ENCODE data around the gene SQSTM1. TPM values are rescaled to one million over a fixed set of nuclear protein-coding genes. Genes with fewer than 3 reads are reported as not detected.

The SQSTM1 gene
- total RNA-seq, 2 experiments from 2014 or later: 70.6 to 87.6 TPM

GRCh38 chr5:179878222-179879002, 57.7 kb downstream of the SQSTM1 start:
- POLR2A ChIA-PET: interaction anchor here (0.6 kb wide), 1 partner anchor 52 kb away, joined by 9 read pairs; no protein-coding TSS in a partner anchor
- no peaks in the 10 kb centered on the region for H3K4me1 Mint-ChIP-seq
- no peak overlapping the region for H3K27ac Mint-ChIP-seq
- ATAC-seq: no peak
- DNase-seq: no peak
- no peaks in the 10 kb centered on the region for H3K27me3 Mint-ChIP-seq
- peaks cover 29% of the 10 kb centered on the region for H3K36me3 Mint-ChIP-seq (ENCODE audit: low read depth)
- H3K4me3 Mint-ChIP-seq: no peak overlapping the region
- intact Hi-C loops (cut with DNase I, micrococcal nuclease): no loop called here
- CTCF ChIA-PET: no interaction called here
- peaks cover 9% of the 10 kb centered on the region for H3K9me3 Mint-ChIP-seq (ENCODE audit: low read depth)

DNA sequence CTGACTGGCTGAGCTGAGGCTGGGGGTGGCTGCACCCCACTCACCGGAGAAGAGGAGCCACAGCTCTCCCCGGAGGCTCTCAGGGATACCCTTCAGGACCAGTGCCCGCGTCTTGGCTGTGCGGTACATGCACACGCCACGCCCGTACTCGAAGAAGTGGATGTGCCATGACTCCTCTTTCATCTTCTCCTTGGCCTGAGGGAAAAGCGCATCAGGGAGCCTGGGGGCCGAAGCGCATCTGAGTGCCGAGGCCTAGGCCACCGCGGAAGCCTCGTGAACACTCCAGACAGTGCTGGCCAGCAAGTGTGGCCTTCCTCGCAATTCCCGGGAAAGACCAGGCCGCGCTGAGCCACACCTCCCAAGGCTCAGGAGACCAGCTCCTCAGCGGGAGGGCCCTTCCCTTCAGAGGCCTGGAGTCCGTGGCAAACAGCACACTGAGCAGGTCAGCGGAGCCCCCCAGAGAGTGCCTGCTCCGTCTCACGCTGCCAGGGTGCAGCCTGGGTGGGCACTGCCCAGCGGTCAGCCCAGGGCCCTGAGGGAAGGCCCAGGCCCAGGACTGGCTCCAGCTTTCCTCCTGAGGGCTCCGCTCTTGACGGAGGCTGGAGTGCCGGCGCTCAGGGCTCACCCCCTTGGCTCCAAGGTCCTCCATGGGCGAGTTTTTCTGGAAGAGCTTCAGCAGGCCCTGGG, 58.4 kb downstream of the SQSTM1 start:
- ATAC-seq (no peak), DNase-seq (no peak)
- Mint-ChIP-seq H3K9me3 (ENCODE audit: low read depth) (peaks cover 15% of the 10 kb centered on the region), H3K4me1 (no peaks in the 10 kb centered on the region), H3K4me3 (no peak overlapping the region), H3K27ac (no peak overlapping the region), H3K36me3 (ENCODE audit: low read depth) (peaks cover 34% of the 10 kb centered on the region), H3K27me3 (no peaks in the 10 kb centered on the region)
- intact Hi-C loops (cut with DNase I, micrococcal nuclease): no loop called here
- CTCF ChIA-PET: no interaction called here
- POLR2A ChIA-PET: no interaction called here

- H3K4me1 Mint-ChIP-seq: no peaks in the 10 kb centered on the region
- no peaks in the 10 kb centered on the region for H3K27me3 Mint-ChIP-seq
- ChIA-PET CTCF (no interaction called here), POLR2A (no interaction called here)
- peaks cover 18% of the 10 kb centered on the region for H3K9me3 Mint-ChIP-seq (ENCODE audit: low read depth)
- no peak overlapping the region for H3K4me3 Mint-ChIP-seq
- no peak for ATAC-seq
- H3K27ac Mint-ChIP-seq: no peak overlapping the region
- no peak for DNase-seq
- intact Hi-C loops (cut with DNase I, micrococcal nuclease): no loop called here
- peaks cover 39% of the 10 kb centered on the region for H3K36me3 Mint-ChIP-seq (ENCODE audit: low read depth)
Measured at GRCh38 chr5:179879690-179880010, 58.9 kb downstream of the SQSTM1 start.

DNA sequence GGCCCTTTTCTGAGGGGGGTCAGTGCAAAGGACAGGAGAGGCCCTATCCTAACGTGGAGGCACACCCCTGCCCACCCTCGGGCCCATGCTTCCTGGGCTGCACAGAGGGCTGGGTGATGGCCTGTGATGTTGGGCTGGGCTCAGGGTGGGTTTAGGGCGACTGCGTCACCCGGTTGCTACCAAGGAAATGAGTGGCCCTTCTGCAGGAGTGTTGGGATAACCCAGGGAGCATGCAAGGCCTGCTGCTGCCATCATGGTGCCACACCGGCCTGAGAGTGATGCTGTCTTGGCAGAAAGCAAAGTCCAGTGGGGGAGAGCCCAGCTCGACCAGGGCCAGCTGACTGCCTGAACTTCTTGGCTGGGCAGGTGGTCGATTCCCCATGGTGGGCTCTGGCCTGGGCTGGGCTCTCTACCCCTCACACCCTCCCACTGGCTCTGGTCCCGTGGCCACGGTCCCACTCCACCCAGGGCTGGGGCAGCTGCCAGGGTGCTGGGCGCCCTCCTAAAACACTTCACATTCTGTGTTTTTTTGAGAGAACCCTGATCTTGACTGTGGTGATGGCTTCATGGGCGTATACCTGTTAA, 59.5 kb downstream of the SQSTM1 start:
- no peaks in the 10 kb centered on the region for H3K27me3 Mint-ChIP-seq

GRCh38 chr5:179880848-179881590, 60.3 kb downstream of the SQSTM1 start:
- intact Hi-C loops (cut with DNase I, micrococcal nuclease): no loop called here
- ChIA-PET CTCF (interaction anchor here (0.7 to 0.9 kb wide), 3 partner anchors 15 to 543 kb away, joined by 3 to 8 read pairs (median 4); no protein-coding TSS in a partner anchor), POLR2A (no interaction called here)
- Mint-ChIP-seq H3K9me3 (ENCODE audit: low read depth) (peaks cover 18% of the 10 kb centered on the region), H3K4me1 (no peaks in the 10 kb centered on the region), H3K36me3 (ENCODE audit: low read depth) (peaks cover 52% of the 10 kb centered on the region), H3K4me3 (no peak overlapping the region), H3K27ac (no peak overlapping the region), H3K27me3 (no peaks in the 10 kb centered on the region)
- ATAC-seq (no peak), DNase-seq (no peak)

More for the DNA sequence above, 59.5 kb downstream of the SQSTM1 start:
- H3K36me3 Mint-ChIP-seq (ENCODE audit: low read depth): peaks cover 43% of the 10 kb centered on the region
- DNase-seq (no peak), ATAC-seq (no peak)
- ChIA-PET POLR2A (no interaction called here), CTCF (no interaction called here)
- H3K4me3 Mint-ChIP-seq: no peak overlapping the region
- intact Hi-C loops (cut with DNase I, micrococcal nuclease): no loop called here
- no peak overlapping the region for H3K27ac Mint-ChIP-seq
- H3K9me3 Mint-ChIP-seq (ENCODE audit: low read depth): peaks cover 18% of the 10 kb centered on the region
- no peaks in the 10 kb centered on the region for H3K4me1 Mint-ChIP-seq

DNA sequence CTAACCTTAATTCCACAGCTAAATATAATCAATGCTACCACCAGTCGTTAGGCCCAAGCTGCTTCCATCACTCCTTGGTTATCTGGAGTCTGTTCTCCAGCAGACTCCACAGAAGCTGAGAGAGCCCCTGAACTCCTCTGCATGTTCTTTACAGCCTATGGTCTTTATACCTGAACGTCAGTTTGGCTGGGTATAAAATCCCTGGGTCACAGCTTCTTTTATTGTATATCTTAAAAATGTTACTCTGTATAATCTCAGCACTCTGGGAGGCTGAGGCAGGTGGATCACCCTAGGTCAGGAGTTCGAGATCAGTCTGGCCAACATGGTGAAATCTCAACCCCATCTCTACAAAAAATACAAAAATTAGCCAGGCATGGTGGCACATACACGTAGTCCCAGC, 61.6 kb downstream of the SQSTM1 start:
- Mint-ChIP-seq H3K4me1 (no peaks in the 10 kb centered on the region), H3K4me3 (no peak overlapping the region), H3K27ac (no peak overlapping the region), H3K27me3 (no peaks in the 10 kb centered on the region), H3K36me3 (ENCODE audit: low read depth) (peaks cover 57% of the 10 kb centered on the region), H3K9me3 (ENCODE audit: low read depth) (peaks cover 18% of the 10 kb centered on the region)
- POLR2A ChIA-PET: no interaction called here
- CTCF ChIA-PET: interaction anchor here (1.6 kb wide), 1 partner anchor 80 kb away, joined by 4 read pairs; no protein-coding TSS in a partner anchor
- intact Hi-C loops (cut with DNase I, micrococcal nuclease): no loop called here
- DNase-seq: no peak
- ATAC-seq: no peak

- Mint-ChIP-seq H3K27ac (no peak overlapping the region), H3K36me3 (ENCODE audit: low read depth) (peaks cover 56% of the 10 kb centered on the region), H3K4me1 (no peaks in the 10 kb centered on the region), H3K4me3 (no peak overlapping the region), H3K9me3 (ENCODE audit: low read depth) (peaks cover 18% of the 10 kb centered on the region), H3K27me3 (no peaks in the 10 kb centered on the region)
- CTCF ChIA-PET: interaction anchor here (1.6 kb wide), 1 partner anchor 81 kb away, joined by 4 read pairs; no protein-coding TSS in a partner anchor
- ATAC-seq: no peak
- intact Hi-C loops (cut with DNase I, micrococcal nuclease): no loop called here
- POLR2A ChIA-PET: interaction anchor here (0.7 kb wide), 1 partner anchor 1266 kb away, joined by 12 read pairs; no protein-coding TSS in a partner anchor
- no peak for DNase-seq
Measured at GRCh38 chr5:179883163-179883562, 62.5 kb downstream of the SQSTM1 start.

- no peaks in the 10 kb centered on the region for H3K27me3 Mint-ChIP-seq
- H3K36me3 Mint-ChIP-seq (ENCODE audit: low read depth): peaks cover 70% of the 10 kb centered on the region
- CTCF ChIA-PET: no interaction called here
Measured at GRCh38 chr5:179885491-179886090, 64.9 kb downstream of the SQSTM1 start.

GRCh38 chr5:179886190-179886911, 65.6 kb downstream of the SQSTM1 start:
- CTCF ChIA-PET: no interaction called here
- no peaks in the 10 kb centered on the region for H3K27me3 Mint-ChIP-seq
- intact Hi-C loops (cut with DNase I, micrococcal nuclease): no loop called here
- POLR2A ChIA-PET: no interaction called here
- ATAC-seq: no peak
- no peak overlapping the region for H3K27ac Mint-ChIP-seq
- peaks cover 68% of the 10 kb centered on the region for H3K36me3 Mint-ChIP-seq (ENCODE audit: low read depth)
- no peaks in the 10 kb centered on the region for H3K4me1 Mint-ChIP-seq
- H3K9me3 Mint-ChIP-seq (ENCODE audit: low read depth): peaks cover 18% of the 10 kb centered on the region
- no peak for DNase-seq
- H3K4me3 Mint-ChIP-seq: no peak overlapping the region

More at GRCh38 chr5:179885491-179886090, 64.9 kb downstream of the SQSTM1 start:
- Mint-ChIP-seq H3K4me1 (no peaks in the 10 kb centered on the region), H3K4me3 (no peak overlapping the region), H3K27ac (no peak overlapping the region), H3K9me3 (ENCODE audit: low read depth) (peaks cover 18% of the 10 kb centered on the region)
- POLR2A ChIA-PET: no interaction called here
- DNase-seq (no peak), ATAC-seq (no peak)
- intact Hi-C loops (cut with DNase I, micrococcal nuclease): no loop called here

GRCh38 chr5:179887095-179887494, 66.4 kb downstream of the SQSTM1 start:
- Mint-ChIP-seq H3K4me1 (no peaks in the 10 kb centered on the region), H3K9me3 (ENCODE audit: low read depth) (peaks cover 18% of the 10 kb centered on the region), H3K36me3 (ENCODE audit: low read depth) (peaks cover 67% of the 10 kb centered on the region), H3K27ac (no peak overlapping the region), H3K4me3 (no peak overlapping the region), H3K27me3 (no peaks in the 10 kb centered on the region)
- ChIA-PET CTCF (no interaction called here), POLR2A (interaction anchor here (0.7 kb wide), 1 partner anchor 119 kb away, joined by 3 read pairs; no protein-coding TSS in a partner anchor)
- intact Hi-C loops (cut with DNase I, micrococcal nuclease): no loop called here
- DNase-seq (no peak), ATAC-seq (no peak)
